ENCODE measurements around the gene POLR2B.
"Not testable (repeated sequence)": the region's sequence is repeated elsewhere in the genome, so short reads cannot be mapped to it uniquely, and the experiment has no call there.

The POLR2B gene

DNA sequence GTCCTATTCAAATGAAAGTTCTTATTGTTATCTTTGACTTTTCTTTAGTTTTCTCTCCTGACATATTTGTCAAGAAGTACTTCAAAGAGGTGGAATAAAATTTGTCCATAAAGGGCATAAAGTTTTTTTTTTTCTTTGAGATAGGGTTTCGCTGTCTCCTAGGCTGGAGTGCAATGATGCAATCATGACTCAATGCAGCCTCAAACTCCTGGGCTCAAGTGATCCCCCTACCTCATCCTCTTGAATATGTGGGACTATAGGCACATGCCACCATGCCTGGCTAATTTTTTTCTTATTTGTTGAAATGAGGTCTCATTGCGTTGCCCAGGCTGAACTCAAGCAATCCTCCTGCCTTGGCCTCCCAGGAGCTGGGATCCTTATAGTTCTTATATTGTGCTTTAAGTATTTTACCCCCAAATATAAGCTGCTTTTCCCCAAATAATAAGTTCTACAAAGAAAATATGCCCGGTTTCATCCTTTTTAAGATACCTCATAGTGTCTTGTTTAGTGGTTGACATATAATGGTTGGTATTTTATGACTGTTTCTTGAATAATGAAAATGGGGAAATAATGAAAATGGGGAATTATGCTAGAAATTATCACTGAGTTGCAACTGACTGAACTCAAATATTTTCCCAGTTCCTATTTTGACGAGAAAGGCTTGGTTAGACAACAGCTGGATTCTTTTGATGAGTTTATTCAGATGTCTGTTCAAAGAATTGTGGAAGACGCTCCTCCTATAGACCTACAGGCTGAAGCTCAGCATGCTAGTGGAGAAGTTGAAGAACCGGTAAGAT, 11.6 kb downstream of the POLR2B start:
- DNase-seq, result no peak

DNA sequence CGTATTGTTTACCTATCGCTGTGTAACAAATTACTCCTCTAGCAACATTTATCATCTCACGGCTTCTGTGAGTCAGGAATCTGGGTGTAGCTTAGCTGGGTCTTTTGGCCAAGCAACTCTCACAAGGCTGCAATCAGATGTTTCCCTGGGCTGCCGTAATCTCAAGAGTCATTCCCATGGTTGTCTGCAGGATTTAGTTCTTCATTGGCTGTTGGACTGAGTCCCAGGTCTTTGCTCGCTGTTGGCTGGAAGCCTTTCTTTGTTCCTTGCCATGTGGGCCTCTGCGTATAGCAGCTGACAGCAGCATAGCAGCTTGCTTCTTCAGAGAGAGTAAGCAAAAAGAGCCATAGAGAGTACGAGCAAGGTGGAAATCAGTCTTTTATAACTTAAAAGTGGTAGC, 16.8 kb downstream of the POLR2B start:
- DNase-seq, result no peak

DNA sequence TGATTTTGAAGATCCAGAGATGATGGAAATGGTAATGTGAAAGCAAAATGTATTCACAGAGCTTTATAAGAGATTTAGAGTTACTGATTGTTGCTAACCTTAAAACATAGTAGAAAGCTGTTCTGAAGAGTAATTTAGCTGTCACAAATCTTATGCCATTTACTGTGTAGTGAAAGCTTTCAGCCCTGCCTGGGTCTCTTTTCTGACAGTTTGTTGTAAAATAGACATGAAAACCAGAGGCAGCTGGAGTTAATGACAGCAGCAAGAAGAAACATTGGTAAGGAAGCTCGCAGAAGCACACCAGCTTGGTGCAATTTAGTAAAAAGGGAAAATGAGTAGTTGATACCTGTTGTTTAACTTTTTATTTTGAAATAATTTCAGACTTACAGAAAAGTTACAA, 21.1 kb downstream of the POLR2B start:
- DNase-seq, result no peak

DNA sequence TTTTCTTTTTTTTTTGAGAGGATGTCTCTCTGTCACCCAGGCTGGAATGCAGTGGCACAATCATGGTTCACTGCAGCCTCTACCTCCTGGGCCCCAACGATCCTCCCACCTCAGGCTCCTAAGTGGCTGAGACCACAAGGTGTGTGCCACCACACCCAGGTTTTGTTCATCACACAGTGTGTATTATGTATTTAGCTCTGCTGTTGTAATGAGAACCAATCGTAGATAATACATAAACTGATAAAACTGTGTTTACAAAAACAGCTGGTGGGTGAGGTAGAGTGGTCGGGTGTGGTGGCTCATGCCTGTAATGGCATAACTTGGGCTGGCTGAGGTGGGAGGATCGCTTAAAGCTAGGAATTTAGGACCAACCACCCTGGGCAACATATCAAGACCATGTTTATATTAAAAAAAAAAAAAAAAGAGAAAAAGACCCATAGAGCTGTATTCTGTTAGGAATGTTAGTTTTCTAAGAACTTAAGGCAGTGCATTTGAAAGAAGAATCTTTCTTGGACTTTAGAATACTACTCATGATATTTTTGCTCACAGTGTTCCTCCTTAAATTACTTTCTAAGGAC, 34.9 kb downstream of the POLR2B start:
- no peak for DNase-seq

DNA sequence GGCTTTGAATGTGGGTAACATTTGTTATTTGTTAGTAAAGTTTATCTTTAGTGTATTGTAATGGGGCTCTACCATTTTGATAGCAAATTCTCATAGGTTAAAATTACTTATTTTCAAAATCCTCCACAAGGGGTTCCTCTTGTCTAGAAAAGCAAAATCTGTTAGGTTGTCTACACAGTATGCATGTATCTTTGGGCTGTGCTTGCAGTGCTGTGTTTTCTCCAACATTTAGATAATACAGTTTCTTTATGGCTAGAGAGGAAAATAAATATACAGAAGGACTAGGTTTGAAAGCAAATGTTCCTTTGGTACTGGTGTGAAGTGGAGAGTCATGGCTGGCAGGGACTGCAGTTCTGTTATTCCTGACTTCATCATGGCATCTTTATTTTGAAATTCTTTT, 40.3 kb downstream of the POLR2B start:
- no peak for DNase-seq

DNA sequence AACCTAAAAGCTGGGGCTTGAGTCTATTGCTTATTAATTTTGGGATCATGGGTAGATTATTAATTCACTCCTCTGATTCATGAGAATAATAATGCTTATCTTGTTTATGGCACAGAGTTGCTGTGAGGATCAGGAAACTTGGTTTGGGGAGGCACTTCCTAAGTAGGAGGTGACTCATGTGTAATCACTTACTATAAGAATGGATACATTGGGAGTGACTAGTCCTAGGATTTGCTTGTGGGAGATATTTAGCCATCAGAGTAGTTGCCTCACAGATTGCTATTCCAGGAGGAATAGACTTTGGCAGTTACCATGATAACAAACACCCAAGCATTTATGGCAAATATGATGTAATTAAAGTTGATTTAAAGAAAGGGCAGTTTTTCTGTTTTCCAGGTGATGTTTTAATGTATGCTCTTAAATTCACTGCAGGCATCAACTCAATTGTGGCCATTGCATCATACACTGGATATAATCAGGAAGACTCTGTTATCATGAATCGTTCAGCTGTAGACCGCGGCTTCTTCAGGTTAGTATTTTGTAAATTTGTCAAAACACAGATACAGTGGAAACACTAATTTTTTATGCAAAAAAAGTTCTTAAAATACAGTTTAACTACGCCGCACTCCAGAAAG, 41.9 kb downstream of the POLR2B start:
- no peak for DNase-seq

DNA sequence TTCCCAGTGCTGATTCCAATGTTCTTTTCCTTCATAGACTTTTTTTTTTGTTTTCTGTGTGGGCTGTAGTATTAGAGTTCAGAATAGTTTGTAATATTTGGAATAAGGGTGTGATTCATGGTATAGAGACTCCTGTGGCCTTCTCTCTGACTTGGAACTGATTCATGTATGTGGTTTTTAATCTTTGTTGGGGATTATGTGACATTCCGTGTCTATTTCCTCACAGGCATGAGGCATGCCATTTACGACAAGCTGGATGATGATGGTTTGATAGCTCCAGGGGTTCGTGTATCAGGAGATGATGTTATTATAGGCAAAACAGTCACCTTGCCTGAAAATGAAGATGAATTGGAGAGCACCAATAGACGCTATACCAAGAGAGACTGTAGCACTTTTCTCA, 44.4 kb downstream of the POLR2B start:
- no peak for DNase-seq

DNA sequence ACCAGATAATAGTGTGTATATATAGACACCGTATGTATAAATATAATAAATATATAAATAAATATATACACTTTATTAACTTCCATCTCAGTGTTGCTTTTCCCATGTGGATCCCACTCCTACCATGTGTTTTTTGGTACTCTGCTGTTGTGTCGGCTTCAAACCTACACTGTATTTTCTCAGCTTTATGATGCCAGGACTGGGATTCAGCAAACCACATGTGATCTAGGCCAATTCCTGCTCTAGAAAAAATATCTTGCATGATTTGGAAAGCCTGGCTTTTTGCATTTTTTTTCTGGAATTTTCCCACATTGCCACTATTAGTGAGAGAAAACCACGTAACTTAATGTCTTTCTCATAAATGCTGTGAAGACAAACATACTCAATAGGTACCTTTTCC, 55.8 kb downstream of the POLR2B start:
- DNase-seq, result no peak

DNA sequence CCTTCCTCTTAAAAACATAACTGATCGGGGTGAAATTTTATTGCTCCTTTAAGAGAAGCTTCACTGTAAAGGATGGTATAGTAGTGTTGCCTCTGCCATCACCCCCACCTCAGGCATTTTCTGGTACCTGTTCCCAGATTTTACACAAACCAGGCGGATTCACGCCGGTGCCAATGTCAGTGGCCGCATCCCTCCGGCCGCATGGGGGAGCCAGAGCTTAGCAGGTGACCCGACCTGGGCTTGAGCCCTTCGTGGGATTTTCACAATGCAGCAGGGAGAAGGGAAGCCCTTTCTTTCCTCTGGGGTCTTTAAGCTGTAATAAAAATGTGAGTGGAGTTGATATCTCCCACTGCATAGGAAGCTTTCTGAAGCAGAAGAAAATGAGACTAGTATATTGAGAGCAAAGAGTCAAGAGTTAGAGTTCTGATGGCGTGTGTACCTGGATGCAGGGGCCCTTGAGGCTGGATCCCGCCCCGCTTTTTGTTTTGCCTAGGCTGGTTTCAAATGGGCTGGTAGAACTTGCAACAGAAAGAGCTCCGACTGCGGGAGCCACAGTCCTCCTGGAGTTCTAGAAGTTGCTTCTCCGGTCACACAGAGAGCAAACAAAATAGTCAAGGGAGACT, 59.4 kb downstream of the POLR2B start:
- peak; percentile 1 for DNase-seq

DNA sequence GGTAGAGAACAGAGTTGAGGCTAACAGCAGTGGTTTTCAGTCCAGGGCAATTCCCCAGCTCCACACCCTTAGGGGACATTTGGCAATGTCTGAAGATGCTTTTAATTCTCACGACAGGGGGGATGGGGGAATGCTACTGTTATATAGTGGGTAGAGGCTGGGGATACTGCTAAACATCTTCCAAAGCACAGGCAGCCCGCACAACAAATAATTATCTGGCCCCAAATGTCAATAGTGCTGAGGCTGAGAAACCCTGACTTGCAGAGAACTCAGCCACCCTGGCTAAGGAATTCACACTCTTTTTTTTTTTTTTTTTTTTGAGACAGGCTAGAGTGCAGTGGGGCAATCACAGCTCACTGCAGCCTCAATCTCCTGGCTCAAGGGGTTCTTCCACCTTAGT, 60.6 kb downstream of the POLR2B start:
- no peak for DNase-seq

DNA sequence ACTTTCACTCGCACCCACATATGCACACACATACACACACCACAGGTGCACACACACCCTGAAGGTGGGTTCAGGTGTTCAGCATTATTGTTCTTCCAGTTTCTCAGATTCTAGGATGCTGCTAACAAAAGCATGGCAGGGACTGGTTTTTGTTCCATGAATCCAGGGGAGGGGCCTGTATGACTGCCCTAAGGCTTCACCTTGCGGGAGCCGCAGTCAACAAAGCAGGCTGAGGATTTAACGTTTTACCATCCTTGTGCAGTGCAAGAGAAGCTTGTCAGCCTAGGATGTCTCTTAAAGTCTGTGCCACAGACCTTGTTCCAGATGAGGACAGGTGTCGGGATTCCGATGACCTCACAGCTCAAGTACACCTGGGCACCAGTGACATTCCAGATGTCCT, 61.8 kb downstream of the POLR2B start:
- DNase-seq, result no peak

DNA sequence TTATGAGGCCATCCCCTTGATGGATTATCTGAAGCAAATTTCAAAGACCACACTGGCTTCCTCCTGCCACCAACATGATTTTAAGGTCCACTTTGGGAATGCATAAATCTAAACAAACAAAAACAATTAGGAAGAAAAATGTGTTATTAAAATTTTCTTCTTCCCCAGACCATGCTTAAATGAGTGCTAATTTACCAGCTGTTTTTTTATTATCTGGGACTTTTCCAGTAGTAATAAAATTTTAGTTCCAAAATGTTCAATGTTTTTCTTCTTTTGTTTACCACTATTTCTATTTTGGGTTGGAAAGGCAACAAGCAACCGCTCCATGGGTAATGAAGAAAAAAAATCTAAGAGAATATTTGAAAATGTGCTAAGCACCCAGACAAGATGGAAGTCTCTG, 62.3 kb downstream of the POLR2B start:
- DNase-seq, result no peak

DNA sequence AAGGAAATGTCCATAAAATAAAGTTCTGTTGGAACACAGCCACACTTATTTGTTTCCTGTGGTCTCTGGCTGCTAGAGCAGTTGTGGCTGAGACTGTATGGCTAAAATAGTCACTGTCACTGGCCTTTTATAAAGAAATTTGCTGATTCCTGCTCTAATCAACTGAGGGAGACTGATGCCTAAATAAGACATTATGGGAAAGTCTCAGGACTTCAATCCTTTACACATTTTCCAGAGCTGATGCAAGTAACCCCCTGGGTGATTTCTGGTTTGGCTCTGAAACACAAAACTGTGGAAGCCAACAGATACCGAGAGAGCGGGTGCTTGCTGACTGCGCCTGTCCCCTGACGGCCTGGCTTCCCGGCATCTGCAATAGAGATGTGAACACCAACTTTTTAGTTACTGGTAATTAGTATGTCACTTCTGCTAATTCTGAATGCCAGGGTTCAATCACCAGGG, 64.0 kb downstream of the POLR2B start:
- DNase-seq, result no peak

DNA sequence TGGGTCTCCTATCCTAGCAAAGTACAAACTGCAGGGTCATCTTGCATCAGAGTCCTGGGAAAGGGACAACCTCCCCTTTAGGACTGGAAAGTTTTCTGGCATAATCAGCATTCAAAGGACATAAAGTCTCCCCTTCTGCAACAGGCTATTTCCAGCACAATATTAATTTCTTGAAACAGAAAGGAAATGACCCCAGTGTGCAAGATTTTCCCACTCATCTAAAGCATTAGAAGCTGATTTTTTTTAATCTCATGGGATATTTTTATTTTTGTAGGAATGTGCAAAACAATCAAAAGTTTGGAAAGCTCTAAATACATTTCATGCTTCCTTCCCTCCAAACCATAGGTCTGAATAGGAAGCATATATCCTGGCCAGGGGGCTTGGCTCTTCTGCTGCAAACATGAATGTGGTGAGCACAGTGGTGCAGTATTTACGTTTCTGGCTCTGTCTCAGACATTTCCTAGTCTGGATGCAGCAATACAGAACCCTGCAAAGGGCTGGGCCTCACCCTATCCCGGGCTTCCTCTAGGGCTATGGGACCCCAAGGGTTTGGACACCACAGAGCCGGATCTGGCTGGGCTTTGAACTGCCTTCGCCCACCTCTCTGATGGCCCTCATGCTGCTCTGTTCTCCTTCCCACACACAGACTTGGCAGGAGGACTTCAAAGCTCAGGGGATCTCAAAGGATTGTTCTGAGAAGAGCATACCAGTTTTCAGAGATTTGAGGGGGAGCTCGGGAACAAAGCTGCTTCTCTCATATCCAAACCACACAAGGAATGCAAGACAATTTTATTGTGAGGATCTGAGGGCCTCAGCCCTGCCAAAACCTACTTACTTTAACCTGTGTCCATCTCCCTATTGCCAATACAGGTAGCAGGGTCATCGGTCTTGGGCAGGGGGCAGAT, 64.9 kb downstream of the POLR2B start:
- DNase-seq, result no peak

DNA sequence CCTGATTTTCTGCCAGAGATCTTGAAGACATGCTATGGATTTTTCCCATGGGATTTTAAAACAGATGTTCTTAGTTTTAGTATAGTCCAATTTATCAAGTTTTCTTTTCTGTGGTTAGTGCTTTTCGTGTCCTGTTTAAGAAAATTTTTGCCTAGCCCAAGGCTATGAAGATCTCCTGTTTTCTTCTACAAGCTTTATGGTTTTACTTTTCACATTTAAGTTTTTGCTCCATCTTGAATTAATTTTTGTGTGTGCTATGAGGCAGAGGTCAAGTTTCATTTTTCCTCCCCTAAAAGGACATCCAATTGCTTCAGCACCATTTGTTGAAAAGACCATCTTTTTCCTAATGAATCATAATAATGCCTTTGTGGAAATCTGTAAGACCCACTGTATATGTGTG, 65.6 kb downstream of the POLR2B start:
- no peak for DNase-seq

DNA sequence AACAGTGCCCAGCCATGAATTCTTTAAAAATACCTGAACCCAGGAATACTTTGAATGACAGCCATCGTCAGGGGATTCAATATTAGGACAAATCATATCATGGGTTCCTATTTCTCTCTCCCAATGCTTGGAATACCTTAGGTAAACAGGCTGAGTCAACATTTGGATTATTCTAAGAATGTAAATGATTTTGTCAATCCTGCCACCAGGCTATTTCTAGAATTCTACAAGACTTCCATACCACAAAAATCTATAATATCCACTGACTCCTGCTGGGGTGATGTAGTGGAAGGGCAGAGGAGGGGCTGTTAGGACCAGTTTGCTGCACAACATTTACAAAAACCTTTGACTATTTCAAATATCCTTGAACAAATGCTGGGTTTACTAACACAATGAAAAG, 66.3 kb downstream of the POLR2B start:
- DNase-seq, result no peak

DNA sequence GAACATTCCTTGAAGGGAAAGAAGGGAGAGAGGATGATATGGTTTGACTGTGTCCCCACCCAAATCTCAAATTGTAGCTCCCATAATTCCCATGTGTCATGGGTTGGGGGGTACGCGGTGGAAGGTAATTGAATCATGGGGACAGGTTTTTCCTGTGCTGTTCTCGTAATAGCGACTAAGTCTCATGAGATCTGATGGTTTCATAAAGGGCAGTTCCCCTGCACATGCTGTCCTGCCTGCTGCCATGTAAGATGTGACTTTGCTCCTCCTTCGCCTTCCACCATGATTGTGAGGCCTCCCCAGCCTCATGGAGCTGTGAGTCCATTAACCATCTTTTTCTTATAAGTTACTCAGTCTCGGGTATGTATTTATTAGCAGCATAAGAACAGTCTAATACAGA, 68.3 kb downstream of the POLR2B start:
- not testable (repeated sequence) for DNase-seq

DNA sequence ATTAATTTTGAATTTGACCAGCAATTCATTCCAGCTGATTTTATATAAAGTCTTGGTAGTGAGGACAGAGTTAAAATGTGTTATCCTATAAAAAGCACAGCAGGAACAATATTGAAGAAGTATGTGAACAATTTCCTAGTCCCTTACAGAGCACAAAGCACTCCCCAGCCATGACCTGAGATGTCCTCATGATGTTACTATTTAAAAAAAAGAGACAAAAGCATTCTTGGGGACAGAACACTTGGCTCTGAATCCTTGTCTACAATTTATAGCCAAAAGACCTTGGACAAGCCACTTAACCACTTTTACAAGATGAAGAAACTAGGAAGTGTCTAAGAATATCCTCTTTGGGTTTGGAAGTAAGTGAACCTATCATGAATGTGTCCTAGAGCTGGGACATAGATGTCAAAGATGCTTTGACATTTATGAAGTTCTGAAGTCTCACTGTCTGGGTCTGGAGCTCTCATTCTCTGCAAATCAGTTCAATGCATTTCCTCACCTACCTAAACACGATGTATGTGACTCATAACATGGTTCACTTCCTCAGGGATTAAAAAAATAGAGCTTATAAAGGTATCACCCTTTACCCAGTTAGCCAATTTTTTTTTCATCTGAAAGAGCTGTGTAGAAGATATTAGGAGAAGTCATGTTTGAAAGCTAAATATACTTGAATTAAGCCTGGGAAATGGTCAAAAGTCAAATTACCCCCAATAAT, 70.1 kb downstream of the POLR2B start:
- no peak for DNase-seq

DNA sequence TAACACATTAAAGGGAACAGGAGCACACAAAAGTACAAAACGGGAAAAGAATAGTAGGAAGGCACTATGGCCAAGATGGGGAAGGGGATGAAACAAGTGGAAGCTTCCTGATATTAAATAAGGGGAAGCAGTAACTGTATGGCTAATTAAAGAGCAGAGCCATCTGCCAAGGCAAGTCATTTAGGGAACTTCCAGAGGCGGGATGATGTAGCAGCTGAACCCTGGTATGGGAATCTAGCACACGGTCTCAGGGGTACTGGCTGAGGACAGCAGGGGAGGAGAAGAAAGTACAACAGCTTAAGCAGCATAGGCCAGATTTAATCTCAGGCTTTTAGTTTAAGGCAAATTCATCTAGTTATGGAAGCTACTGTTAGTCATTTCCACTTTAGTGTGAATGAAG, 72.4 kb downstream of the POLR2B start:
- DNase-seq, result no peak

DNA sequence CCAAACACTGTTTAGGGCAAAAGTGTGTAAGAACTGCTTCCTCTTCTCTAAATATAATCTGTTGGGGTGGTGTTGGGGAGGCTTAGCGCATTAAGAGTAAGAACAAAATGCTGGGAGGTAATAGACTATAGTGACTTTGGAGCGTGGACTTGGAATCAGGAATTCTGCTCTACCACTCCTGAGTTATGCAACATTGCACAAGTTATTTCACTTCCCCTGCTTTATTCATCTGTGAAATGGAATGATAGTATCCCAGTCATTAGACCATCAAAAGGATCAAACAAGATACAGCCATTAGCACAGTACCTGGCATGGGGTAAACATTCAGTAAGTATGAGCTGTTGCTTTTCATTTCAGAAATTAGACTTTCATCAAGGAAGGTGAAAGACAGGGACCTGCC, 72.8 kb downstream of the POLR2B start:
- no peak for DNase-seq

DNA sequence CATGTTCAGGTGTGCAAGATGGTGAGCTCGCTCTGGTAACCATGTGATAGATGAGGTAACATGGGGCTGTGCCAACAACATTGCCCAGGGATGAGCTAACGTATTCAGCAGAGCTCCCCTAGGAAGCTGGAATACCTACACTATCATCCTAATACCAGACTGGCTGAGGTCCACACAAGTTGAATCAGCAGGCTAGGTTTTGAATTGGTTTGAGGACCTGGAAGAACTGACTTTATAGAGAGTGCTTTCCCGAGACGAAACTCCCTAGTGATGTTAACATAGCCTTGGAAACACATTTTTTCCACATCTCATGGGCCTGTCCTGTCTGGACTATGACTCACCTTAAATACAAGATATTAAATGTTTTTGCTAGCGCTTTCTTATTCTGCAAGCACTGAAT, 74.8 kb downstream of the POLR2B start:
- DNase-seq, result no peak

DNA sequence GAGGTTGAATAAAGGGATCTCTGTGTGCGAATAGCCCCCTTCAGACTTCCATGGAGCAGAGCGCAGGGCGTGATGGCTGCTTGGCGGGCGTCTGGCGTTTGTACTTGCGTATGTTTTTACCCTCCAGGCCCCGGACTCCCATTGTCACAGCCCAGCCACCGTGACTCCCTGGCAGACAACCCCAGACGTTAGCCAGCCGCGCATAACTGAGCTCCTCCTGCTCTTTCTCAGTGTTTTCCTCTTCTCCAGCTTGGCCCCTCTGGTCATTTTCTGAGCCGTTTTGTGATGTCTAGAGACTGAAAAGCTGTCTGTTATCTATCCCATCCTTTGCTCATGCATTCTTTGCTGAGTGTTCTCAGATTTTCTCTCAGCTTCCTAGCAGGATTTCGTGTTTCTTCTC, 77.2 kb downstream of the POLR2B start:
- no peak for DNase-seq

All from NCI-H2107 (cell line).